Stimulated activated CD4-positive, alpha-beta T cell treated with anti-CD3 and anti-CD28 coated beads, Interleukin-1b, Interleukin-23, amount 100 ng/mL, for 48 hours (primary cell): ENCODE measurements around the gene LST1.
"Not testable (repeated sequence)": the region's sequence is repeated elsewhere in the genome, so short reads cannot be mapped to it uniquely, and the experiment has no call there.

Experiments used
- DNase-seq: peaks from one replicate; pipeline ENCODE4 v3.0.0-alpha.2; 2020

LST1 gene

GRCh38 chr6:31581434-31582229 lies 4.4 kb upstream of the LST1 start:
- no peak for DNase-seq

DNA sequence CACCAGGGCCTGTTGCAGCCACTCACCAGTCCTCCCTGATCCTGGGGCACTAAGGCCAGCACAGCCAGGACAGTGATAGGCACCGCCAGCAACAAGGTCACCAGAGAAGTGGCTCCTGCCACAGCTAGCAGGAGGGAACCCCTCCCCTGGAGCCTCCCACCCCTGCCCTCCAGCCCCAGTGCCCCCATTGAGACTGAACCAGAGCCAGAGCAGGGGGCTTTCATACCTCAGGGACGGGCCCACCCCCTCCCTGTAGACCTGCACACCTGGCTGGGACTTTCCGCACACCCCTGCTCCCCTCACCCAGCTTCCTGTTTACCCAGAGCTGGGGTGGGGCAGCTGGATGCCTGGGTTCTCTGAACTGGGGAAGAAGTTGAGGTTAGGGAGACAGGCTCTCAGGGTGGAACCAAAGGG lies 3.8 kb upstream of the LST1 start, which contains the start of gene LTB:
TSS of gene LTB (minus strand) at position 195 of the 414 bp plus-strand sequence. CDS start at position 188, 7 bp downstream.
- peak; percentile 30 for DNase-seq

- peak; percentile 65 for DNase-seq
These were observed 586 bp upstream of the LST1 start for GRCh38 chr6:31585491-31585890.

DNA sequence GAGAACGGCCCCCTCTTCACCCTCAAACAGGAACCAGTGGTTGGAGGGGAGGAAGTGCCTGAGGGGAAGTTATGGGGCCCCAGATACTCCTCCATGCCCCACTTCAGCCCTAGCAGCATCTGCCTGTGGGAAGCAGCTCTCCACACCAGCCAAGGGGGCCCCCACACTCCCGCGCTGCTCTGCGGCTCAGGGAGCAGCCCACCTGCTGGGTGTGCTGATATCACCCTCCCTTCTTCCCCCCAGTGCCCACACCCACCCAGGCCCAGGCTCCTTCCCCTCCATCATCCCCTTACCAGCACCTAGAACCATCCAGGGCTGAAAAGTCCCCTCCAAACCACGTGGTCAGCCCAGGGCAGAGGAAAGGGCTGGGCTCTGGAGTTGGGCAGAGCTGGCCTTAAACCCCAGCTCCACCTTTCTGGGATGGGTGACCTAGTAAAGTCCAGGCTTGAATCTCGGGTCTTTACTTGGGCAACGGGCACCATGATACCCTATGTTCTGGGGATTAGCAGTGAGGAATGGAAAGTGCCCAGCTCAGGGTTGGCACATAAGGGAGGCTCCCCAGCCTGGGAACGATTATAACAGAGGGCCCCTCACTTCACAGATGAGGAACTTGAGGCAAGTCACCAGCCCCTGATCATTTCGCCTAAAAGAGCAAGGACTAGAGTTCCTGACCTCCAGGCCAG lies 663 bp downstream of the LST1 start:
- DNase-seq, result no peak

DNA sequence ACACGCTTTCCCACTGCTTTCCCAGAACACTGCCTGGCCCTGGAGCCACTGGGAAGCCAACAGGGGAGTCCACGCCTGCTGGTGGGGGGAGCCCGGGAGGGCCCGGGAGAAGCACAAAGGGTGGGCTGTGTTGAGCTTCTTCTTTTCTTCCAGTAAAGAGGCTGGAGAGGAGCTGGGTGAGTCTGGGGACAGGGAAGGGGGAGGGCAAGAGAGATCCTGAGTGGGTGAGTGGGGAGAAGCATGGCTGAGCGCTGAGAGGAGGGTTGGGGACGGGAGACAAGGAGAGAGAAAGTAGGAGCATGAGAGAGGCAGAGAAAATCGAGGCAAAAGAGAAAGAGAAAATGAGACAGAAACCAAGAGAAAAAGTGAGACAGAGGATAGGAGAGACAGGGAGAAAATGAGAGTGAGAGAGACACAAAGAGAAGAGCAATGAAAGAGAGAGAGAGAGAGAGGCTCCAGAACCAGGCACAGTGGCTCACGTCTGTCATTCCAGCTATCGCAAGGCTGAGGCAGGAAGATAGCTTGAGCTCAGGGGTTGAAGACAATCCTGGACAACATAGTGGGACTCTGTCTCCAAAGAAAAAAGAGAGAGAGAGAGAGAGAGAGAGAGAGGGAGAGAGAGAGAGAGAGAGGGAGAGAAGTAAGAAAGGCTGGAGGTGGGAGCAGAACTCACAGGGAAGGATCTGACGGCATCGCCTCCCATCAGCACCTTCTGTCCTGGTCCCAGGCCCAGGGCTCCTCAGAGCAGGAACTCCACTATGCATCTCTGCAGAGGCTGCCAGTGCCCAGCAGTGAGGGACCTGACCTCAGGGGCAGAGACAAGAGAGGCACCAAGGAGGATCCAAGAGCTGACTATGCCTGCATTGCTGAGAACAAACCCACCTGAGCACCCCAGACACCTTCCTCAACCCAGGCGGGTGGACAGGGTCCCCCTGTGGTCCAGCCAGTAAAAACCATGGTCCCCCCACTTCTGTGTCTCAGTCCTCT lies 2.0 kb downstream of the LST1 start:
- no peak for DNase-seq

DNA sequence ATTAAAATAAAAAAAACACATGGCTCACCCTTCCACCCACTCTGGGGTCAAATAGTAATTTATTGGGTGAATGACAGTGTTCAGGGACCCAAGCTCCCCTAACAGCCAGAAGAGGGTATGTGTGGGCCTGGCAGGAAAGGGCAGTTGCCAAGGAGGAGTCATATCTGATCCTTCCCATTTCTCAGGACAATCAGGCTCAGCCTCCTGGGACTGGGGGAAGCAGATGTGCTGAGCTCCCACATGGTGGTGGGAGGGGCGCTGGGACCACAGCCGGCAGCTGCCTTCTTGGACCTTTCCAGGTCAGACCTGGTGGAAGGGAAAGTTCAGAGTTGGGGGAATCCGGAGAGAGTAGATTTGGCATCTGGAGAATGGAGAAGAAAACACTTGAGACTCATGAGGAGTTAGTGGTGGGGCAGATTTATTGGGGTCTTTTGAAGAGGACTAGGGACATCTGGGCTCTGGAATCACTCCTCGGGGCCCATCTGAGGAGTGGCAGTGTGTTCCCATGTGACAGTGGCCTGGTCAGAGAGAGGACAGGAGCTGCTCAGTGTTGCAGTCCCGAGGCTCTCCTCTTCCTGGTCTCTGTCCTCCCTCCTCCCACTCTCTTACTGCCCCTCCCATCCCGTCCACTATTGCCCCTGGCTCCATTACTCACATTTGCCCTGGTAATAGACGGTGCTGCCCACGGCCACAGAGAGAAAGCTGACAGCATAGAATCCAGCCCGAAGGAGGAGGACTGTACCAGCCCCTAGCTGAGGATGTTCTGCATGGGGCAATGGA lies 3.0 kb downstream of the LST1 start:
- DNase-seq, result no peak

DNA sequence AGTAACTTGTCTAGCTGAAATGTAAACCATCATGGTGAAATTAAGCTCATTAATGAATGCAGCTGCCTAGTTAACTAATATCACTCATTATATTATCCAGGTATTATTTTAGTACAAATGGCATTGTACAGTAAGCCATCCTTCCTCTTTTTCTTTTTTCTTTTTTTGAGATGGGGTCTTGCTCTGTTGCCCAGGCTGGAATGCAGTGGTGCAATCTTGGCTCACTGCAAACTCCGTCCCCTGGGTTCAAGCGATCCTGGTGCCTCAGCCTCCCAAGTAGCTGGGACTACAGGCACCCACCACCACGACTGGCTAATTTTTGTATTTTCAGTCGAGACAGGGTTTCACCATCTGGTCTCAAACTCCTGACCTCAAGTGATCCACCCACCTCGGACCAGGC lies 4.6 kb downstream of the LST1 start:
- not testable (repeated sequence) for DNase-seq

DNA sequence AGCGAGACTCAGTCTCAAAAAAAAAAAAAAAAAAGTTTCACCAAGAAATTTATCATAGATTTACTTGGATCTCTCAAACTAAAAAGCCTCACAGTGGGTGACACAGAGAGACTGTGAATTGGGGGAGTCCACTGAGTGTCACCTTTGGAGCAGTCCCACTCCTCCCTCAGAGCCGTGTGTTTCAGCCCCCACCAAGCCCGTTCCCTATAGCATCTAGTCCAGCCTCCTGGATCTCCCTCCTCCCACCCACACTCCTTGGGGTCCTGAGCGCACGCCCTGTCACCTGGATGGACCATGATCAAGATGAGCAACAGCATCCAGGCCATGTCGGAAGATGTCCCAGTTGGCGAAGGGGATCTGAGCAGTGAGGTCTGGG lies 6.3 kb downstream of the LST1 start:
- no peak for DNase-seq

DNA sequence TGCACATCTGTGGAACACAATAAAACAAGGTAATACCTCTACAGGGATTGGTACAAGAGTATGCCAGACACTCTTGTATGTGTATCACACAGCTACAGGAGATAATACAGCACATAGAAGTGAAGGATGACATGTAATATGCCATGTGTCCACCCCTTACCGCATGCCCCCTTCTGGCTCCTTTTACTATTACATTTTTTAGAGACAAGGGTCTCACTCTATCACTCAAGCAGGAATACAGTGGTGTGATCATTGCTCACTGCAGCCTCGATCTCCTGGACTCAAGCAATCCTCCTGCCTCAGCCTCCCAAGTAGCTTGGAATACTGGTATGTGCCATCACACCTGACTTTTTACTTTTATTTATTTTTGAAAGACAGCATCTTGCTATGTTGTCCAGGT lies 10.9 kb downstream of the LST1 start:
- peak; percentile 49 for DNase-seq

GRCh38 chr6:31607317-31607716 lies 21.2 kb downstream of the LST1 start:
- no peak for DNase-seq

DNA sequence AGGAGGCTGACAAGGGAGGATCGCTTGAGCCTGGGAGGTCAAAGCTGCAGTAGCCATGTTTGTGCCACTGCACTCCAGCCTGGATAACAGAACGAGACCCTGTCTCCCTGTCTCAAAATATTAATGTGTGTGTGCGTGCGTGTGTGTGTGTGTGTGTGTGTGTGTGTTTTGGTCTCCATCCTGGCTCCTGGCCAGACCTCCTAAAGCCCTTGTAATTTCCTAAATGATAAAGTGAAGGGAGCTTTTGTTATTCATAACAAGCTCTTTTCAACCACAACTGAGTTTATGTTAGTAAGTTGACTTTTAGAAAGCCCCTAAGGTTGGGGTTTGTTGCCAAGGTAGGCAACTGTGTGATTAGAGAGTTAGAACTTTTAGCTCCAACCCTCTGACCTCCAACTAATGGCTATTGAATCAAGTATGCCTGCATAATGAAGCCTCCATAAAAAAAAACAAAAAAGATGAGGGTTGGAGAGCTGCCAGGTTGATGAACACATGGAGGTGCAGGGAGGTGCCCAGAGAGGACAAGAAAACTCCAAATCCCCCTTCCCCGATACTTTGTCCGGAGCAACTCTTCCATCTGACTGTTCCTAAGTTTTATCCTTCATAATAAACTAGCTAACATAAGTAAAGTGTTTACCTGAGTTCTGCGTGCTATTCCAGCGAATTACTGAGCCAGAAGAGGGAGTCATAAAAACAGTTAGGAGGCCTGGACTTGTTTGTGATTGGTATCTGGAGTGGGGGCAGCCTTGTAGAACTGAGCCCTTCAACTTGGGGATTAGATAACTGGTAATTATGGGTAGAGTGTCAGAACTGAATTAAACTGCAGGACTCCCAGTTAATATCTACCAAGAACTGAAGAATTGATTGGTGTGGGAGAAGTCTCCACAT lies 23.7 kb downstream of the LST1 start:
- DNase-seq, result no peak

- no peak for DNase-seq
These were observed 24.9 kb downstream of the LST1 start for GRCh38 chr6:31610968-31611367.

GRCh38 chr6:31614075-31614619 lies 28.1 kb downstream of the LST1 start:
- DNase-seq, result no peak

DNA sequence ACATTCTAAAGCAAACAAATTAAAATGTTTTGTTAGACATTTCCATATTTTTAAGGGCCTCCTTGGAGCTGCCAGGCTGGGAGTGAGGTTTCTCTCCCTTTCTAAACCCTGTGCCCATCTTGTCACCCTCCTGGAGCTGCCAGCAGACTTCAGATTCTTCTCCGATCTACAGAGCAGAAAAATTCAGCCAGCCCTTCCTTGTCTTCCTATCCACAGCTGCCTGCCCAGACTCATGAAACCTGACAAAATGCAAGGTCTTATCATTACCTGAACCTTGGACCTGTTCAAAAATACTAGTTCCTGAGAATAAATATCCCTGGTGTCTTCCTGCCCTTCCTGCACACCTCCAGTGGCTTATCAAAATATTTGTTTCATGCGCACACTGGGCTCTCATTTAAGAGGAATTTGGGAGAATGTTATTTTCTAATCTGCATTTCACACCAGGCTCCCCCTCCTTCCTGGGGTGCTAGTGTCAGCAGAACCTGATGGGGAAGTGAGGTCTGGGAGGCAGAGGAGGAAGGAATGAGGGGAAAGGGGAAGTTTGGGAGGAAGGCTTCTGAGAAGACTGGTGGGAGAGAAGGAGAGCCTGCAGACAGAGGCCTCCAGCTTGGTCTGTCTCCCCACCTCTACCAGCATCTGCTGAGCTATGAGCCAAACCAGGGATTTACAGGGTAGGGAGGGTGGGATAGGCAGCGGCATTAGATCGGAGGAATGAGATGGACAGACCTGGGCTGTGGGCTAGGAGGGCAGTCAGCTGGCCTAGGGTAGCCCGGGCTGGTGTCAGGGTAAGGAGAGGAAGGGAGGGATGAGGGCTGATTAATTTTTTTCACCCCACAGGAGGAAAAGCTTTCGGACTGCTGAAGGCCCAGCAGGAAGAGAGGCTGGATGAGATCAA lies 28.9 kb downstream of the LST1 start, which contains the start of gene AIF1:
TSS of gene AIF1 (plus strand) at position 551 of the 895 bp plus-strand sequence. CDS start at position 647, 96 bp downstream.
- DNase-seq, result no peak

GRCh38 chr6:31615748-31616147 lies 29.7 kb downstream of the LST1 start:
- DNase-seq, result peak; percentile 22

DNA sequence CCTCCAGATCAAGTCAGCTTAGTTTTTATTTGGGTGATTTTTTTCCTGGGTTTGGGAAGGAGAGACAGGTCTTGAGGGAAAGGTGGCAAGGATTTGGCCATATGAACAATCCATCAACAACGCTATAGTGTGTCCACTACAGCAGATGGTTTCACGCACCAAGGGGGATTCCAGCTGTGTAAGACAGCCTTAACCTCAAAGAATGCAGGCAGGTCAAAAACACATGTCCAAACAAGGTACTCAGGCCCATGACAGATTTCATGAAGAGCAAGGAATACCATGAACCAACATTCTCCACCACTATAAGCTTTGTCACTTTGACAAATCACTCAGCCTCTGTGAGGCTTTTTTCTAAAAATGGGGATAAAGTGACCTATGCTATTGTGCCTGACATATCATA lies 30.9 kb downstream of the LST1 start:
- DNase-seq, result no peak

DNA sequence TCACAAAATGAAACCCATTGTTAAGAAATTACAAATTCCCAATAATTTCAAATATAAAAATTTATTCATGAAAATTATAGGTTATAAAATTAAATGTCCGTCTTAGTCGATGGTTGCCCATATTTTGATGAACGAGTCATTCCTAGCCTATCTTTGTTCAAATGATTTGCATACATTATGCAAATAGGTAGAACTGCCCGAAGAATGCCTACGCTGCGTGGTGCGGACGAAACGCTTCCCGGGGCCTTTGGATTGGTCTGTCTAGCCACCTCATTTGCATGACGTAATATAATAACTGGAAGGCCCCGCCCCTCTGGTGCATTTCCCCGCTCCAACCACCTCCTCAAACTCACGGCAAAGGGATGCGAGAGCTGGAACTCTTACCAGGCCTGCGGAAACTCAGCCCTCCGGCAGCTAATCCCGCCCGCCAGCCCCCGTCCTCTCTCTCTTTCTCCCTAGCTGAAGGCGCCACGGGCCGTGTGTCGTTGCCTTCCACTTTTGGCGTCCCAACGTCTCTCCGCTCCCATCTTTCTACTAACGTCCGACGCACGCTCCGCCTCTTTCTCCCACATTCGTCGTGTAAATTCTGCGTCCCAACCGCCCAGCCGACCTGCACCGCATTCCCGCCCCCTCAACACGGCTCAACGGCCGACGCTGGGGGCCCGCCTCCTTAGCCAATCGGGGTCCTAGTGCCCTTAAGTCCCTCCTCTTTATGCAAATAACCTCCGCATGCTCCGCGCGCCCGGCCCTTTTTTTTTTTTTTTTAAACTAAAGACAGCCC lies 33.9 kb downstream of the LST1 start:
- peak; percentile 98 for DNase-seq

- DNase-seq, result peak; percentile 97
These were observed 34.7 kb downstream of the LST1 start, which contains the start of gene PRRC2A for GRCh38 chr6:31620586-31621319. PRRC2A (plus strand) TSS chr6:31620715; CDS start chr6:31622790, 2,075 bp downstream.
